Measurements from ENCODE around the gene FZD10. TPM values are rescaled to one million over a fixed set of nuclear protein-coding genes. Genes with fewer than 3 reads are reported as not detected.

Gene FZD10
- total RNA-seq, 1 experiment from 2014 or later, result not detected

GRCh38 chr12:130178282-130178681, 16.0 kb downstream of the FZD10 start:
- no peak overlapping the region for H3K4me2 ChIP-seq (ENCODE audit: low read length)
- no peak overlapping the region for H3K9ac ChIP-seq (ENCODE audit: low read length)
- H3K36me3 ChIP-seq (ENCODE audit: control insufficient read depth in 1 of 2, insufficient read depth in 2 of 2, low read length in 2 of 2), result no peaks in the 10 kb centered on the region
- ChIA-PET RAD21 (ENCODE audit: low non-redundant PET in 1 of 2, low total read pairs in 2 of 2, uncharacterized antibody in 2 of 2, unreplicated experiment in 2 of 2) (no interaction called here), CTCF (no interaction called here), POLR2A (no interaction called here)
- ATAC-seq (no peak), DNase-seq (ENCODE audit: low read depth, low spot score) (no peak)
- intact Hi-C loops (cut with micrococcal nuclease), result no loop called here
- no peaks in the 10 kb centered on the region for H4K20me1 ChIP-seq (ENCODE audit: insufficient read depth)
- H3K27me3 ChIP-seq (ENCODE audit: insufficient read depth, low read length), result no peaks in the 10 kb centered on the region
- H2AFZ ChIP-seq (ENCODE audit: low read depth, low read length, poor library complexity, severe bottlenecking), result no peak overlapping the region
- H3K79me2 ChIP-seq (ENCODE audit: insufficient read depth, low read length), result no peaks in the 10 kb centered on the region
- BruUV-seq (replicated peaks), result no TSS peak
- no peak overlapping the region for H3K27ac ChIP-seq (ENCODE audit: low read depth, low read length)
- H3K9me3 ChIP-seq (ENCODE audit: control insufficient read depth in 1 of 2, insufficient read depth in 1 of 2, low read depth in 1 of 2, low read length in 2 of 2), result peaks cover 0 to 17% of the 10 kb centered on the region in 2 experiments; a peak in 2 of 4 replicates
- TF ChIP-seq EGR1 (IDR thresholded peaks at IDR 0.05; ENCODE audit: low read depth) (no peak), SP1 (IDR thresholded peaks at IDR 0.05; ENCODE audit: low read depth) (no peak), POLR2AphosphoS5 (IDR thresholded peaks at IDR 0.05; ENCODE audit: low read depth, low read length) (no peak), EZH2phosphoT487 (IDR thresholded peaks at IDR 0.05; ENCODE audit: borderline replicate concordance) (no peak)
- no peak overlapping the region for H3K4me3 ChIP-seq (replicated peaks in 1 of 2; ENCODE audit: low read depth in 1 of 2, low read length in 2 of 2)
- H3K9me2 ChIP-seq (ENCODE audit: insufficient read depth), result no peaks in the 10 kb centered on the region
- H3K4me1 ChIP-seq (ENCODE audit: control insufficient read depth in 1 of 2, insufficient read depth in 2 of 2, low read length in 2 of 2), result no peaks in the 10 kb centered on the region

GRCh38 chr12:130179191-130179590, 16.9 kb downstream of the FZD10 start:
- POLR2A ChIA-PET, result no interaction called here
- H3K4me1 ChIP-seq (ENCODE audit: control insufficient read depth in 1 of 2, insufficient read depth in 2 of 2, low read length in 2 of 2), result no peaks in the 10 kb centered on the region

More at GRCh38 chr12:130179191-130179590, 16.9 kb downstream of the FZD10 start:
- TF ChIP-seq ATF3 (IDR thresholded peaks at IDR 0.05) (no peak), ZFX (IDR thresholded peaks at IDR 0.05) (no peak), EZH2 (IDR thresholded peaks at IDR 0.05) (no peak), REST (IDR thresholded peaks at IDR 0.05; ENCODE audit: low read depth) (no peak), MAX (IDR thresholded peaks at IDR 0.05) (no peak), EZH2phosphoT487 (IDR thresholded peaks at IDR 0.05; ENCODE audit: borderline replicate concordance) (no peak), CBX3 (IDR thresholded peaks at IDR 0.05; ENCODE audit: low read depth) (no peak), RAD21 (IDR thresholded peaks at IDR 0.05; ENCODE audit: low read depth) (no peak), POLR2A (IDR thresholded peaks at IDR 0.05; ENCODE audit: borderline replicate concordance, extremely low read depth, insufficient read depth, insufficient read length) (no peak), TCF7L2 (IDR thresholded peaks at IDR 0.05; ENCODE audit: borderline replicate concordance, extremely low read depth, insufficient read depth, insufficient read length) (no peak), ELF1 (IDR thresholded peaks at IDR 0.05; ENCODE audit: borderline replicate concordance, low read depth) (no peak), SP1 (IDR thresholded peaks at IDR 0.05; ENCODE audit: low read depth) (no peak)
- BruUV-seq (replicated peaks), result no TSS peak
- RAD21 ChIA-PET (ENCODE audit: low non-redundant PET in 1 of 2, low total read pairs in 2 of 2, uncharacterized antibody in 2 of 2, unreplicated experiment in 2 of 2), result no interaction called here
- H3K27me3 ChIP-seq (ENCODE audit: insufficient read depth, low read length), result no peaks in the 10 kb centered on the region
- H3K9me3 ChIP-seq (ENCODE audit: control insufficient read depth in 1 of 2, insufficient read depth in 1 of 2, low read depth in 1 of 2, low read length in 2 of 2), result peaks cover 0 to 17% of the 10 kb centered on the region in 2 experiments; a peak in 2 of 4 replicates
- H3K4me3 ChIP-seq (replicated peaks in 1 of 2; ENCODE audit: low read depth in 1 of 2, low read length in 2 of 2), result no peak overlapping the region
- H3K36me3 ChIP-seq (ENCODE audit: control insufficient read depth in 1 of 2, insufficient read depth in 2 of 2, low read length in 2 of 2), result no peaks in the 10 kb centered on the region
- no peak overlapping the region for H2AFZ ChIP-seq (ENCODE audit: low read depth, low read length, poor library complexity, severe bottlenecking)
- H3K79me2 ChIP-seq (ENCODE audit: insufficient read depth, low read length), result no peaks in the 10 kb centered on the region
- no peak overlapping the region for H3K27ac ChIP-seq (ENCODE audit: low read depth, low read length)
- DNase-seq (ENCODE audit: low read depth, low spot score) (no peak), ATAC-seq (no peak)
- H3K9ac ChIP-seq (ENCODE audit: low read length), result no peak overlapping the region
- H3K9me2 ChIP-seq (ENCODE audit: insufficient read depth), result no peaks in the 10 kb centered on the region
- CTCF ChIA-PET, result no interaction called here
- no peaks in the 10 kb centered on the region for H4K20me1 ChIP-seq (ENCODE audit: insufficient read depth)
- intact Hi-C loops (cut with micrococcal nuclease), result no loop called here
- H3K4me2 ChIP-seq (ENCODE audit: low read length), result no peak overlapping the region

Measured in HCT116 (cell line).